ENCODE measurements around the gene POLR1C. TPM values are rescaled to one million over a fixed set of nuclear protein-coding genes. Genes with fewer than 3 reads are reported as not detected.

The POLR1C gene
- total and polyA plus RNA-seq, 4 donors: 10.8 to 24.3 (median 19.0) TPM

DNA sequence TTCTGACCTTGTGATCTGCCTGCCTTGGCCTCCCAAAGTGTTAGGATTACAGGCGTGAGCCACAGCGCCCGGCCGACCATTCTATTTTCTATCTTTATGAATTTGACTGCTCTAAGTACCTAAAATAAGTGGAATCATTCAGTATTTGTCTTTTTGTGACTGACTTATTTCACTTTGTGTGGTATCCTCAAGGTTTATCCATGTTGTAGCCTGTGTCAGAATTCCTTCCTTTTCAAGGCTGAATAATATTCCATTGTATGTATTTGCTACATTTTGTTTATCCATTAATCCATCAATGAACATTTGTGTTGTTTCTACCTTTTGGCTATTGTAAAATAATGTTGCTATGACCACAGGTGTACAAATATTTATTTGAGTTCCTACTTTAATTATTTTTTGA, 44.4 kb upstream of the POLR1C start:
- TF ChIP-seq HNF4A (conservative IDR thresholded peaks at IDR 0.05) (no peak), EGR1 (IDR thresholded peaks at IDR 0.05; ENCODE audit: low read depth in 2 of 2) (no peak), RAD21 (IDR thresholded peaks at IDR 0.05) (no peak), TAF1 (conservative IDR thresholded peaks at IDR 0.05) (no peak), HNF4G (IDR thresholded peaks at IDR 0.05) (no peak), FOXA2 (IDR thresholded peaks at IDR 0.05) (no peak)
- TF ChIP-seq, protein P1, sequence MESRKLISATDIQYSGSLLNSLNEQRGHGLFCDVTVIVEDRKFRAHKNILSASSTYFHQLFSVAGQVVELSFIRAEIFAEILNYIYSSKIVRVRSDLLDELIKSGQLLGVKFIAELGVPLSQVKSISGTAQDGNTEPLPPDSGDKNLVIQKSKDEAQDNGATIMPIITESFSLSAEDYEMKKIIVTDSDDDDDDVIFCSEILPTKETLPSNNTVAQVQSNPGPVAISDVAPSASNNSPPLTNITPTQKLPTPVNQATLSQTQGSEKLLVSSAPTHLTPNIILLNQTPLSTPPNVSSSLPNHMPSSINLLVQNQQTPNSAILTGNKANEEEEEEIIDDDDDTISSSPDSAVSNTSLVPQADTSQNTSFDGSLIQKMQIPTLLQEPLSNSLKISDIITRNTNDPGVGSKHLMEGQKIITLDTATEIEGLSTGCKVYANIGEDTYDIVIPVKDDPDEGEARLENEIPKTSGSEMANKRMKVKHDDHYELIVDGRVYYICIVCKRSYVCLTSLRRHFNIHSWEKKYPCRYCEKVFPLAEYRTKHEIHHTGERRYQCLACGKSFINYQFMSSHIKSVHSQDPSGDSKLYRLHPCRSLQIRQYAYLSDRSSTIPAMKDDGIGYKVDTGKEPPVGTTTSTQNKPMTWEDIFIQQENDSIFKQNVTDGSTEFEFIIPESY (IDR thresholded peaks at IDR 0.05): no peak
- Histone ChIP-seq H3K4me1 (ENCODE audit: control insufficient read depth in 4 of 4, insufficient read depth in 4 of 4, low read length in 3 of 4) (peaks cover 0 to 4% (median 0%) of the 10 kb centered on the region in 4 donors), H3K27ac (ENCODE audit: low read depth in 1 of 2, low read length in 2 of 2) (no peak overlapping the region), H3K9me3 (ENCODE audit: control insufficient read depth in 4 of 4, low read length in 3 of 4) (no peaks in the 10 kb centered on the region), H3K36me3 (ENCODE audit: control insufficient read depth in 4 of 4, insufficient read depth in 3 of 4, low read depth in 1 of 4, low read length in 3 of 4) (no peaks in the 10 kb centered on the region), H3K4me3 (ENCODE audit: low read depth in 1 of 3, low read length in 3 of 3) (no peak overlapping the region), H3K27me3 (ENCODE audit: control insufficient read depth in 4 of 4, insufficient read depth in 4 of 4, low read length in 3 of 4) (no peaks in the 10 kb centered on the region), H3K9ac (ENCODE audit: low read depth in 1 of 2, low read length in 2 of 2) (no peak overlapping the region)
- no peak for DNase-seq (ENCODE audit: low spot score)
- 98% methylated on average over 4 of the region's 4 CpGs for WGBS

DNA sequence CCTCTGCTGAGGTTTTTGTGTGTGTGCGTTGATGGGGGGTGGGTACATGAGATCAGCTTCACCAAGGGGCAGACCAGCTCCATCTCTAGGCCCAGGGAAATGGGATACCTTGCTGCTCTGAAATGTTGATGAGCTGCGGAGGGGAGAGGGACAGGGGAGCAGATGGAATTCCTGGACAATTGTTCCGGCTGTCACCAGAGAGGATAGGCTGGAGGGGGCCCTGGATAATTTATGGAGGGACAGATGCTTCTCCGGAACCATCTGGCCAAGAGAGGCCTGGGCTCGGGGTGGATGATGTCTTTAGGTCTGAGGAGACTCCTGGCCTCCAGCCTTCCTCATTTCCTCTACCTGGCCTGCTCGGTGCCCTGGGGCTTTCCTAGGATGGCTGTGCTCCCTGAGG, 41.4 kb upstream of the POLR1C start:
- Histone ChIP-seq H3K4me3 (ENCODE audit: low read depth in 1 of 3, low read length in 3 of 3) (no peak overlapping the region), H3K27ac (ENCODE audit: low read depth in 1 of 2, low read length in 2 of 2) (no peak overlapping the region), H3K9ac (ENCODE audit: low read depth in 1 of 2, low read length in 2 of 2) (no peak overlapping the region), H3K27me3 (ENCODE audit: control insufficient read depth in 4 of 4, insufficient read depth in 4 of 4, low read length in 3 of 4) (no peaks in the 10 kb centered on the region), H3K9me3 (ENCODE audit: control insufficient read depth in 4 of 4, low read length in 3 of 4) (no peaks in the 10 kb centered on the region), H3K36me3 (ENCODE audit: control insufficient read depth in 4 of 4, insufficient read depth in 3 of 4, low read depth in 1 of 4, low read length in 3 of 4) (no peaks in the 10 kb centered on the region), H3K4me1 (ENCODE audit: control insufficient read depth in 4 of 4, insufficient read depth in 4 of 4, low read length in 3 of 4) (peaks cover 3 to 14% (median 11%) of the 10 kb centered on the region in 4 donors)
- WGBS: 89% methylated on average over 6 of the region's 6 CpGs
- TF ChIP-seq, protein P2, sequence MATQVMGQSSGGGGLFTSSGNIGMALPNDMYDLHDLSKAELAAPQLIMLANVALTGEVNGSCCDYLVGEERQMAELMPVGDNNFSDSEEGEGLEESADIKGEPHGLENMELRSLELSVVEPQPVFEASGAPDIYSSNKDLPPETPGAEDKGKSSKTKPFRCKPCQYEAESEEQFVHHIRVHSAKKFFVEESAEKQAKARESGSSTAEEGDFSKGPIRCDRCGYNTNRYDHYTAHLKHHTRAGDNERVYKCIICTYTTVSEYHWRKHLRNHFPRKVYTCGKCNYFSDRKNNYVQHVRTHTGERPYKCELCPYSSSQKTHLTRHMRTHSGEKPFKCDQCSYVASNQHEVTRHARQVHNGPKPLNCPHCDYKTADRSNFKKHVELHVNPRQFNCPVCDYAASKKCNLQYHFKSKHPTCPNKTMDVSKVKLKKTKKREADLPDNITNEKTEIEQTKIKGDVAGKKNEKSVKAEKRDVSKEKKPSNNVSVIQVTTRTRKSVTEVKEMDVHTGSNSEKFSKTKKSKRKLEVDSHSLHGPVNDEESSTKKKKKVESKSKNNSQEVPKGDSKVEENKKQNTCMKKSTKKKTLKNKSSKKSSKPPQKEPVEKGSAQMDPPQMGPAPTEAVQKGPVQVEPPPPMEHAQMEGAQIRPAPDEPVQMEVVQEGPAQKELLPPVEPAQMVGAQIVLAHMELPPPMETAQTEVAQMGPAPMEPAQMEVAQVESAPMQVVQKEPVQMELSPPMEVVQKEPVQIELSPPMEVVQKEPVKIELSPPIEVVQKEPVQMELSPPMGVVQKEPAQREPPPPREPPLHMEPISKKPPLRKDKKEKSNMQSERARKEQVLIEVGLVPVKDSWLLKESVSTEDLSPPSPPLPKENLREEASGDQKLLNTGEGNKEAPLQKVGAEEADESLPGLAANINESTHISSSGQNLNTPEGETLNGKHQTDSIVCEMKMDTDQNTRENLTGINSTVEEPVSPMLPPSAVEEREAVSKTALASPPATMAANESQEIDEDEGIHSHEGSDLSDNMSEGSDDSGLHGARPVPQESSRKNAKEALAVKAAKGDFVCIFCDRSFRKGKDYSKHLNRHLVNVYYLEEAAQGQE (IDR thresholded peaks at IDR 0.05): no peak
- no peak for TF ChIP-seq HNF4G (IDR thresholded peaks at IDR 0.05)
- TF ChIP-seq RXRA (IDR thresholded peaks at IDR 0.05): no peak
- TF ChIP-seq GABPA (IDR thresholded peaks at IDR 0.05 in 1 of 2, conservative IDR thresholded peaks at IDR 0.05 in 1 of 2): no peak
- TF ChIP-seq HNF4A (conservative IDR thresholded peaks at IDR 0.05): no peak
- TF ChIP-seq, protein P1 (IDR thresholded peaks at IDR 0.05): no peak
- no peak for DNase-seq (ENCODE audit: low spot score)

All from liver (tissue), 9 donors.